TTC549 (cell line): Measurements from ENCODE around the gene PNPLA7.
"Not testable (repeated sequence)": the region's sequence is repeated elsewhere in the genome, so short reads cannot be mapped to it uniquely, and the experiment has no call there.

ENCODE experiments used
- FAIRE-seq: peaks from 2 replicates; lab custom pipeline; 2012; peaks lifted over from hg19 to GRCh38; lab: Jason Lieb, UNC

The PNPLA7 gene

GRCh38 chr9:137417161-137418021 is 132.8 kb downstream of the PNPLA7 start:
- FAIRE-seq = no peak

- FAIRE-seq = no peak
Measured at GRCh38 chr9:137416563-137417151, 133.5 kb downstream of the PNPLA7 start.

GRCh38 chr9:137416006-137416562 is 134.1 kb downstream of the PNPLA7 start:
- FAIRE-seq = no peak

- no peak for FAIRE-seq
Measured at GRCh38 chr9:137415451-137415850, 134.8 kb downstream of the PNPLA7 start.

GRCh38 chr9:137412431-137412830 is 137.8 kb downstream of the PNPLA7 start:
- no peak for FAIRE-seq

- no peak for FAIRE-seq
Measured at GRCh38 chr9:137411645-137412380, 138.4 kb downstream of the PNPLA7 start.

- no peak for FAIRE-seq
Measured at GRCh38 chr9:137411260-137411644, 138.9 kb downstream of the PNPLA7 start.

GRCh38 chr9:137410891-137411249 is 139.3 kb downstream of the PNPLA7 start:
- no peak for FAIRE-seq

GRCh38 chr9:137410236-137410890 is 139.8 kb downstream of the PNPLA7 start:
- not testable (repeated sequence) for FAIRE-seq
